Esophagus muscularis mucosa (tissue), 4 donors: ENCODE measurements around the gene SPC25.

Experiments
- CTCF ChIP-seq, 3 experiments: fragments of 200-600 bp in 2 of 3; fragments of 450-650 bp in 1 of 3; sonication (generic) in 2 of 3; IDR thresholded peaks; one replicate each; pipeline ENCODE4 v1.5.1; 2017 to 2019; ENCODE audit warnings: antibody characterized with exemption in 3 of 3, mild to moderate bottlenecking in 2 of 3, moderate library complexity in 1 of 3
- EP300 ChIP-seq: sonication (generic); formaldehyde crosslinking; IDR thresholded peaks from one replicate; pipeline ENCODE4 v1.6.1; 2017; ENCODE audit warnings: antibody characterized with exemption
- POLR2A ChIP-seq: fragments of 450-650 bp; IDR thresholded peaks from one replicate; pipeline ENCODE4 v1.6.1; 2017; ENCODE audit warnings: antibody characterized with exemption, moderate library complexity, mild to moderate bottlenecking, low read depth
- POLR2AphosphoS5 ChIP-seq, 2 donors: sonication (generic); formaldehyde crosslinking; IDR thresholded peaks; one replicate each; pipeline ENCODE4 v1.6.1; 2017; ENCODE audit warnings: antibody characterized with exemption in 2 of 2

GRCh38 chr2:168912466-168912865 lies 22.2 kb upstream of the SPC25 start:
- TF ChIP-seq POLR2A = no peak
- no peak for TF ChIP-seq EP300
- no peak for TF ChIP-seq CTCF (IDR thresholded peaks at IDR 0.05)
- no peak for TF ChIP-seq POLR2AphosphoS5 (IDR thresholded peaks at IDR 0.05)
